ENCODE measurements around the gene C1QTNF4. TPM values are rescaled to one million over a fixed set of nuclear protein-coding genes. Genes with fewer than 3 reads are reported as not detected.

The C1QTNF4 gene
- total RNA-seq, 1 experiment from 2014 or later, result 5.7 TPM

GRCh38 chr11:47539681-47540039, 54.6 kb downstream of the C1QTNF4 start:
- Histone ChIP-seq H3K9ac (ENCODE audit: extremely low read depth, insufficient read length, low read length) (no peak overlapping the region), H3K79me2 (ENCODE audit: insufficient read depth, low read length) (peaks cover 68% of the 10 kb centered on the region; the same call in 1 of the 2 replicates), H4K5ac (ENCODE audit: insufficient read length, low read depth, low read length) (no peak overlapping the region), H3K79me1 (ENCODE audit: insufficient read depth, low read depth, low read length, poor library complexity, severe bottlenecking) (peaks cover 3% of the 10 kb centered on the region), H2AFZ (ENCODE audit: low read length) (no peak overlapping the region), H3K4me2 (ENCODE audit: insufficient read depth, insufficient read length, low read length) (no peak overlapping the region), H2BK12ac (ENCODE audit: insufficient read length, low read depth, low read length) (no peak overlapping the region), H3K23me2 (ENCODE audit: insufficient read length, low read depth, low read length, poor library complexity, severe bottlenecking) (no peaks in the 10 kb centered on the region), H3K4me1 (ENCODE audit: insufficient read depth, low read length) (peaks cover 4% of the 10 kb centered on the region; the same call in 1 of the 2 replicates), H3K27me3 (ENCODE audit: insufficient read depth, low read length) (no peaks in the 10 kb centered on the region), H3K23ac (ENCODE audit: insufficient read length, low read depth, low read length) (no peak overlapping the region), H2BK120ac (ENCODE audit: low read depth, low read length, poor library complexity, severe bottlenecking) (no peak overlapping the region), H4K20me1 (ENCODE audit: control insufficient read depth, insufficient read depth, insufficient read length) (no peaks in the 10 kb centered on the region), H4K91ac (ENCODE audit: insufficient read length, low read depth, low read length) (no peak overlapping the region), H2BK5ac (ENCODE audit: insufficient read length, low read length) (no peak overlapping the region), H2BK20ac (ENCODE audit: low read depth, low read length, poor library complexity, severe bottlenecking) (no peak overlapping the region), H2AK5ac (ENCODE audit: insufficient read length, low read length) (no peak overlapping the region), H3K4ac (ENCODE audit: low read depth, low read length) (no peak overlapping the region), H3K18ac (ENCODE audit: insufficient read length, low read depth, low read length) (no peak overlapping the region), H2BK15ac (ENCODE audit: low read depth, low read length) (no peak overlapping the region), H3K56ac (ENCODE audit: insufficient read length, low read depth, low read length) (no peak overlapping the region), H3K27ac (ENCODE audit: insufficient read length, low read depth, low read length) (no peak overlapping the region), H3T11ph (ENCODE audit: low read length) (no peak overlapping the region), H3K9me3 (ENCODE audit: control insufficient read depth, low read depth, low read length) (no peaks in the 10 kb centered on the region), H4K8ac (replicated peaks; ENCODE audit: insufficient read length, low read depth, low read length) (no peak overlapping the region), H3K14ac (ENCODE audit: insufficient read depth, low read length) (no peak overlapping the region)
- H3K27ac Mint-ChIP-seq, result peak overlapping the region in 1 of 3 experiments; percentile 56; a peak in 1 of 7 replicates
- H3K27me3 Mint-ChIP-seq (ENCODE audit: low read depth), result no peaks in the 10 kb centered on the region
- H3K36me3 Mint-ChIP-seq (ENCODE audit: insufficient read depth in 1 of 3, low read depth in 3 of 3), result peaks cover 3 to 20% (median 11%) of the 10 kb centered on the region in 3 experiments; a peak in 6 of 7 replicates
- peaks cover 27 to 28% of the 10 kb centered on the region in 2 experiments for H3K4me1 Mint-ChIP-seq
- no peak for DNase-seq
- no peaks in the 10 kb centered on the region for H3K9me3 Mint-ChIP-seq
- no CpG with 5 or more reads among the region's 2 CpGs for WGBS (ENCODE audit: extremely low coverage, insufficient read length, low lambda C conversion rate)
- TF ChIP-seq, protein P1, sequence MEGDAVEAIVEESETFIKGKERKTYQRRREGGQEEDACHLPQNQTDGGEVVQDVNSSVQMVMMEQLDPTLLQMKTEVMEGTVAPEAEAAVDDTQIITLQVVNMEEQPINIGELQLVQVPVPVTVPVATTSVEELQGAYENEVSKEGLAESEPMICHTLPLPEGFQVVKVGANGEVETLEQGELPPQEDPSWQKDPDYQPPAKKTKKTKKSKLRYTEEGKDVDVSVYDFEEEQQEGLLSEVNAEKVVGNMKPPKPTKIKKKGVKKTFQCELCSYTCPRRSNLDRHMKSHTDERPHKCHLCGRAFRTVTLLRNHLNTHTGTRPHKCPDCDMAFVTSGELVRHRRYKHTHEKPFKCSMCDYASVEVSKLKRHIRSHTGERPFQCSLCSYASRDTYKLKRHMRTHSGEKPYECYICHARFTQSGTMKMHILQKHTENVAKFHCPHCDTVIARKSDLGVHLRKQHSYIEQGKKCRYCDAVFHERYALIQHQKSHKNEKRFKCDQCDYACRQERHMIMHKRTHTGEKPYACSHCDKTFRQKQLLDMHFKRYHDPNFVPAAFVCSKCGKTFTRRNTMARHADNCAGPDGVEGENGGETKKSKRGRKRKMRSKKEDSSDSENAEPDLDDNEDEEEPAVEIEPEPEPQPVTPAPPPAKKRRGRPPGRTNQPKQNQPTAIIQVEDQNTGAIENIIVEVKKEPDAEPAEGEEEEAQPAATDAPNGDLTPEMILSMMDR (conservative IDR thresholded peaks at IDR 0.05), result no peak
- H3K4me3 Mint-ChIP-seq, result no peak overlapping the region

Other genes with a start within 250 kb of the C1QTNF4 start
- not detected in 2 replicates for gene MYBPC3, start 241.7 kb downstream of the C1QTNF4 start, total RNA-seq (2021)
- gene SPI1, start 215.9 kb downstream of the C1QTNF4 start, total RNA-seq (2021), result not detected in 2 replicates
- gene SLC39A13, start 185.8 kb downstream of the C1QTNF4 start, total RNA-seq (2021), result 25.8 and 29.2 TPM in 2 replicates
- gene PSMC3, start 168.0 kb downstream of the C1QTNF4 start, total RNA-seq (2021), result 179 TPM in 2 replicates
- 0.48 TPM in 1 of 2 replicates, not detected in the other for gene RAPSN, start 145.3 kb downstream of the C1QTNF4 start, total RNA-seq (2021)
- gene CELF1, start 41.3 kb downstream of the C1QTNF4 start, total RNA-seq (2021), result 211 and 217 TPM in 2 replicates
- 66.0 and 72.9 TPM in 2 replicates for gene PTPMT1, start 28.8 kb downstream of the C1QTNF4 start, total RNA-seq (2021)
- gene KBTBD4, start 15.4 kb downstream of the C1QTNF4 start, total RNA-seq (2021), result 15.2 and 15.9 TPM in 2 replicates
- gene NDUFS3, start 15.3 kb downstream of the C1QTNF4 start, total RNA-seq (2021), result 130 and 144 TPM in 2 replicates
- gene FAM180B, start 7.7 kb downstream of the C1QTNF4 start, total RNA-seq (2021), result 0.31 and 0.37 TPM in 2 replicates
- gene MTCH2, start 48.1 kb upstream of the C1QTNF4 start, total RNA-seq (2021), result 174 and 176 TPM in 2 replicates
- gene AGBL2, start 121.0 kb upstream of the C1QTNF4 start, total RNA-seq (2021), result 3.0 and 4.3 TPM in 2 replicates
- 93.3 and 106 TPM in 2 replicates for gene FNBP4, start 172.9 kb upstream of the C1QTNF4 start, total RNA-seq (2021)

Measured in H9 (cell line).